ENCODE data around the gene RBMS3. TPM values are rescaled to one million over a fixed set of nuclear protein-coding genes. Genes with fewer than 3 reads are reported as not detected.
"Not testable (repeated sequence)": the region's sequence is repeated elsewhere in the genome, so short reads cannot be mapped to it uniquely, and the experiment has no call there.

RBMS3 gene
- total RNA-seq, 1 donor from 2014 or later, result 70.0 TPM

- TF ChIP-seq POLR2A (IDR thresholded peaks at IDR 0.05) (no peak), POLR2AphosphoS5 (IDR thresholded peaks at IDR 0.05; ENCODE audit: insufficient read depth in 1 of 2, low read depth in 1 of 2) (no peak)
- TF ChIP-seq, protein P1, sequence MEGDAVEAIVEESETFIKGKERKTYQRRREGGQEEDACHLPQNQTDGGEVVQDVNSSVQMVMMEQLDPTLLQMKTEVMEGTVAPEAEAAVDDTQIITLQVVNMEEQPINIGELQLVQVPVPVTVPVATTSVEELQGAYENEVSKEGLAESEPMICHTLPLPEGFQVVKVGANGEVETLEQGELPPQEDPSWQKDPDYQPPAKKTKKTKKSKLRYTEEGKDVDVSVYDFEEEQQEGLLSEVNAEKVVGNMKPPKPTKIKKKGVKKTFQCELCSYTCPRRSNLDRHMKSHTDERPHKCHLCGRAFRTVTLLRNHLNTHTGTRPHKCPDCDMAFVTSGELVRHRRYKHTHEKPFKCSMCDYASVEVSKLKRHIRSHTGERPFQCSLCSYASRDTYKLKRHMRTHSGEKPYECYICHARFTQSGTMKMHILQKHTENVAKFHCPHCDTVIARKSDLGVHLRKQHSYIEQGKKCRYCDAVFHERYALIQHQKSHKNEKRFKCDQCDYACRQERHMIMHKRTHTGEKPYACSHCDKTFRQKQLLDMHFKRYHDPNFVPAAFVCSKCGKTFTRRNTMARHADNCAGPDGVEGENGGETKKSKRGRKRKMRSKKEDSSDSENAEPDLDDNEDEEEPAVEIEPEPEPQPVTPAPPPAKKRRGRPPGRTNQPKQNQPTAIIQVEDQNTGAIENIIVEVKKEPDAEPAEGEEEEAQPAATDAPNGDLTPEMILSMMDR (IDR thresholded peaks at IDR 0.05), result no peak
Measured at GRCh38 chr3:29789686-29790085, 508.8 kb downstream of the RBMS3 start.

GRCh38 chr3:29796808-29797207, 515.9 kb downstream of the RBMS3 start:
- Histone ChIP-seq H3K4me3 (no peak overlapping the region), H3K9me3 (no peaks in the 10 kb centered on the region), H3K36me3 (no peaks in the 10 kb centered on the region), H3K27ac (no peak overlapping the region), H3K27me3 (no peaks in the 10 kb centered on the region), H3K4me1 (no peaks in the 10 kb centered on the region)
- no peak for DNase-seq (ENCODE audit: extremely low spot score in 2 of 2)
- no peak for TF ChIP-seq POLR2A (IDR thresholded peaks at IDR 0.05)
- no peak for TF ChIP-seq POLR2AphosphoS5 (IDR thresholded peaks at IDR 0.05; ENCODE audit: insufficient read depth in 1 of 2, low read depth in 1 of 2)
- TF ChIP-seq, protein P1 (IDR thresholded peaks at IDR 0.05), result no peak
- intact Hi-C loops (cut with DNase I), result no loop called here

More at GRCh38 chr3:29789686-29790085, 508.8 kb downstream of the RBMS3 start:
- intact Hi-C loops (cut with DNase I), result no loop called here
- DNase-seq (ENCODE audit: extremely low spot score in 2 of 2), result no peak
- no peaks in the 10 kb centered on the region for H3K9me3 ChIP-seq
- H3K4me3 ChIP-seq, result no peak overlapping the region
- H3K4me1 ChIP-seq, result no peaks in the 10 kb centered on the region
- no peak overlapping the region for H3K27ac ChIP-seq
- no peaks in the 10 kb centered on the region for H3K36me3 ChIP-seq
- H3K27me3 ChIP-seq, result no peaks in the 10 kb centered on the region

- TF ChIP-seq, protein P1 (IDR thresholded peaks at IDR 0.05), result no peak
- TF ChIP-seq POLR2AphosphoS5 (IDR thresholded peaks at IDR 0.05; ENCODE audit: insufficient read depth in 1 of 2, low read depth in 1 of 2) (no peak), POLR2A (IDR thresholded peaks at IDR 0.05) (no peak)
- H3K4me3 ChIP-seq, result no peak overlapping the region
- intact Hi-C loops (cut with DNase I), result no loop called here
- H3K36me3 ChIP-seq, result no peaks in the 10 kb centered on the region
- no peak for DNase-seq (ENCODE audit: extremely low spot score in 2 of 2)
- H3K27me3 ChIP-seq, result no peaks in the 10 kb centered on the region
- H3K9me3 ChIP-seq, result no peaks in the 10 kb centered on the region
- H3K4me1 ChIP-seq, result no peaks in the 10 kb centered on the region
- no peak overlapping the region for H3K27ac ChIP-seq
Measured at GRCh38 chr3:29802057-29802456, 521.2 kb downstream of the RBMS3 start.

DNA sequence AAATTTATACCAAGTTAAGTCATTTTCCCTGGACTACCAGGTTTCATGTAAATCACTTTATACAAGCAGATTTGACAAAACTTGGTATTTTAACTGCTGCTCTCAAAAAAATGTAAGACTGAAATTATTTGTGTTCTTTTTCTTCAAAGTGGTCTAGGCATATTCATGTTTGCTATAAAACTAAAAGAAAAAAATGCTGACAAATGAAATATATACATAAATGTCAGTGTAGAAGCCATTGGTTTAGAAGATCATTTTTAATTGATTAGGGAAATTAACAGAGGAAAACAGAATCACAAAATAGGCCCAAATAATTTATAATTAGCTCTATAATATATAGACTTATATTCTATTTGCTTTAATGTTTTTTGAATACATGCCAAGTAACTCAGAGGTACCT, 523.2 kb downstream of the RBMS3 start:
- H3K4me1 ChIP-seq, result no peaks in the 10 kb centered on the region
- no peak for DNase-seq (ENCODE audit: extremely low spot score in 2 of 2)
- no peaks in the 10 kb centered on the region for H3K27me3 ChIP-seq
- intact Hi-C loops (cut with DNase I), result no loop called here
- H3K36me3 ChIP-seq, result no peaks in the 10 kb centered on the region
- H3K27ac ChIP-seq, result no peak overlapping the region
- TF ChIP-seq, protein P1 (IDR thresholded peaks at IDR 0.05), result no peak
- TF ChIP-seq POLR2AphosphoS5 (IDR thresholded peaks at IDR 0.05; ENCODE audit: insufficient read depth in 1 of 2, low read depth in 1 of 2), result no peak
- no peak for TF ChIP-seq POLR2A (IDR thresholded peaks at IDR 0.05)
- H3K9me3 ChIP-seq, result no peaks in the 10 kb centered on the region
- no peak overlapping the region for H3K4me3 ChIP-seq

- intact Hi-C loops (cut with DNase I), result no loop called here
- H3K27me3 ChIP-seq, result no peaks in the 10 kb centered on the region
- no peak overlapping the region for H3K4me3 ChIP-seq
- no peaks in the 10 kb centered on the region for H3K4me1 ChIP-seq
- H3K27ac ChIP-seq, result no peak overlapping the region
- no peaks in the 10 kb centered on the region for H3K36me3 ChIP-seq
- no peak for DNase-seq (ENCODE audit: extremely low spot score in 2 of 2)
- no peaks in the 10 kb centered on the region for H3K9me3 ChIP-seq
- TF ChIP-seq POLR2AphosphoS5 (IDR thresholded peaks at IDR 0.05; ENCODE audit: insufficient read depth in 1 of 2, low read depth in 1 of 2) (no peak), POLR2A (IDR thresholded peaks at IDR 0.05) (no peak)
- TF ChIP-seq, protein P1 (IDR thresholded peaks at IDR 0.05), result no peak
Measured at GRCh38 chr3:29805757-29806156, 524.9 kb downstream of the RBMS3 start.

DNA sequence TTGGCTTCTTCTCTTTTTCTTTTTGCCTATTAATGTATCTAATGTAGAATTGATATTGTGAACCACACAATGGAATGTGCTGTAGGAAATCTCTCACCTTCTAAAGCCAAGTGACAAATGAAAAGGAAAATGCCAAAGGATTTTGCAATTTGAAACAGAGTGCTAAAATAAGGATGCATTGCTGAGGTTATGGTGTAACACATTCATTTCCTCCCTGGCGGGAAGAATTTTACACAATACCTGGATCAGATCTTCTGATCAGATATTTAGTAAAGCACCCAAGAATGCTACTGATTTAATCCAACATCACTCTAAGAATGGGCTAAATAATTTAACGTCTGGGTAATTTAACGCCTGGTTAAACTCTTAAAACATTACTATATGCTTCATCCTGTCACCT, 527.5 kb downstream of the RBMS3 start:
- H3K27ac ChIP-seq; intact Hi-C loops (cut with DNase I); DNase-seq (ENCODE audit: extremely low spot score in 2 of 2); H3K9me3 ChIP-seq; H3K36me3 ChIP-seq; H3K4me1 ChIP-seq; H3K27me3 ChIP-seq; H3K4me3 ChIP-seq: not testable (repeated sequence)

All from vagina (tissue), 2 donors.